ENCODE results near the gene PIEZO1. TPM values are rescaled to one million over a fixed set of nuclear protein-coding genes. Genes with fewer than 3 reads are reported as not detected.

The PIEZO1 gene
- polyA plus RNA-seq, 1 experiment, result 47.0 TPM

DNA sequence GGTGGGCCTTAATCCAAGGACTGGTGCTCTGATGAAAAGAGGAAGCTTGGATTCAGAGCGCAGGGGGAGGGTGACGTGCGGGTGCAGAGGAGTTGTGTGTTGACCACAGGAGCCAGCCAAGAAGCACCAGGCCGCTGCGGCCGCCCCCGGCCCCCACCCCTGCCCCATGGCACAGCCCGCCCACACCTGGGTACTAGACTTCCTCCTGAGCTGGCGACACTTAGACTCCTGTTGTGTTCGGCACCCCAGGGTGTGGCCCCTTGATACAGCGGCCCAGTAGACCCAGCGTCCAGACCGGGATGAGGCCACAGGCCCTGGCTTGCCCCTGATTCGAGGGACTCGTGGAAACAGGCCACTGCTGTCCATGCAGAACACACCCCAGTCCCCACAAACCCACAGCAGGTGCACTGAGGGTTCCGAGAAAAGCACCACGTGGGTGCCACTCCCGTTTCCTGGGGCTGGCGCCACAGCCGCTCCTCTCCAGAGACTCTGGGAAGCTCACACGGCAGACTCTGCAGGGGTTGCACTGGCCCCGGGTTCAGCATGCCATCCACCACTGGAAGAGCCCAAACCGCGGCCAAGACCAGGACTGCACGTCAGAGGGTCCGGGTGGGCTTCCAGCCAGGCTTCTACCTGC is 93.0 kb downstream of the PIEZO1 start:
- Histone ChIP-seq H3K27me3 (ENCODE audit: control insufficient read depth, insufficient read depth, low read length) (peaks cover 28% of the 10 kb centered on the region), H3K27ac (ENCODE audit: low read depth, low read length) (no peak overlapping the region), H3K9me3 (ENCODE audit: control insufficient read depth, insufficient read depth, low read length) (no peaks in the 10 kb centered on the region; the same call in 1 of the 2 replicates), H3K4me3 (ENCODE audit: low read depth, low read length) (no peak overlapping the region)
- no peak for DNase-seq (ENCODE audit: low read depth, low spot score)
- ChIA-PET CTCF (no interaction called here), POLR2A (no interaction called here)
- no peak for TF ChIP-seq CTCF (IDR thresholded peaks at IDR 0.05; ENCODE audit: low read depth, low read length)

DNA sequence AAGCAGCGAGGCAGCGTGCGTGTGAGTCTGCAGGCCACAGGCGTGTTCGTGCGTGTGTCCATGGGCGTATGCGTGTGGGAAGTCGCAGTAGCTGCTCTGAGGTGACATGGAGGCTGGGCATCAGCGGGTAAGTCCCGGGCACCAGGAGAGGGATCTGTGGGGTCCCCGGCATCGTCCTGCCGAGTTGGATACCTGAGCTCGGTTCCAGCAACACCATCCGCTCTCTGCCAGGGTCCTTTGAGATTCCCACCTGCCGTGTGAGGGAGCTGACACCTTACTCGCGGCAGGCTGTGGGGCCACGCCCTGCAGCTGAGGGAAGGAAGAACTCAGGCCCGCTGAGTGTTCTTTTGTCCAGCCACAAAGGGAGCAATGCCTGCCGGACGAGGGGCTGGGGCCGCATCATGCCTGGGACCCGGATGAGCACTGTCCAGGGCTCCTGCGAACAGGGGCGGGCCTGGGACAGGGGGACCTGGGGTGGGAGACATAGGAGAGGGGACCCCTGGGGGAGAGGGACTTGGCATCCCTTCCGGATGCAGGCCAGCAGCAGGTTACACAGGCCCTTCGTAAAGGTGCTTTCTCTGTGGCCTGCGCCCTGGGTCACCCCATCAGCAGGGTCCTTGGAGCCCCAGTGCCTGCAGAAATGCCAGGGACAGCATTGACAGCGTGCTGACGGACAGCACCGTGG is 93.7 kb downstream of the PIEZO1 start:
- POLR2A ChIA-PET, result no interaction called here
- DNase-seq (ENCODE audit: low read depth, low spot score), result no peak

GRCh38 chr16:88690341-88691128 is 94.5 kb downstream of the PIEZO1 start:
- POLR2A ChIA-PET, result no interaction called here
- TF ChIP-seq CTCF (IDR thresholded peaks at IDR 0.05; ENCODE audit: low read depth, low read length), result no peak
- no peak for DNase-seq (ENCODE audit: low read depth, low spot score)
- Histone ChIP-seq H3K27ac (ENCODE audit: low read depth, low read length) (no peak overlapping the region), H3K27me3 (ENCODE audit: control insufficient read depth, insufficient read depth, low read length) (peaks cover 31% of the 10 kb centered on the region), H3K4me3 (ENCODE audit: low read depth, low read length) (no peak overlapping the region), H3K9me3 (ENCODE audit: control insufficient read depth, insufficient read depth, low read length) (no peaks in the 10 kb centered on the region; the same call in 1 of the 2 replicates)
- CTCF ChIA-PET, result no interaction called here

More for the DNA sequence above, 93.7 kb downstream of the PIEZO1 start:
- H3K4me3 ChIP-seq (ENCODE audit: low read depth, low read length), result no peak overlapping the region
- no peak for TF ChIP-seq CTCF (IDR thresholded peaks at IDR 0.05; ENCODE audit: low read depth, low read length)
- no peaks in the 10 kb centered on the region; the same call in 1 of the 2 replicates for H3K9me3 ChIP-seq (ENCODE audit: control insufficient read depth, insufficient read depth, low read length)
- H3K27me3 ChIP-seq (ENCODE audit: control insufficient read depth, insufficient read depth, low read length), result peaks cover 29% of the 10 kb centered on the region
- no peak overlapping the region for H3K27ac ChIP-seq (ENCODE audit: low read depth, low read length)
- CTCF ChIA-PET, result no interaction called here

DNA sequence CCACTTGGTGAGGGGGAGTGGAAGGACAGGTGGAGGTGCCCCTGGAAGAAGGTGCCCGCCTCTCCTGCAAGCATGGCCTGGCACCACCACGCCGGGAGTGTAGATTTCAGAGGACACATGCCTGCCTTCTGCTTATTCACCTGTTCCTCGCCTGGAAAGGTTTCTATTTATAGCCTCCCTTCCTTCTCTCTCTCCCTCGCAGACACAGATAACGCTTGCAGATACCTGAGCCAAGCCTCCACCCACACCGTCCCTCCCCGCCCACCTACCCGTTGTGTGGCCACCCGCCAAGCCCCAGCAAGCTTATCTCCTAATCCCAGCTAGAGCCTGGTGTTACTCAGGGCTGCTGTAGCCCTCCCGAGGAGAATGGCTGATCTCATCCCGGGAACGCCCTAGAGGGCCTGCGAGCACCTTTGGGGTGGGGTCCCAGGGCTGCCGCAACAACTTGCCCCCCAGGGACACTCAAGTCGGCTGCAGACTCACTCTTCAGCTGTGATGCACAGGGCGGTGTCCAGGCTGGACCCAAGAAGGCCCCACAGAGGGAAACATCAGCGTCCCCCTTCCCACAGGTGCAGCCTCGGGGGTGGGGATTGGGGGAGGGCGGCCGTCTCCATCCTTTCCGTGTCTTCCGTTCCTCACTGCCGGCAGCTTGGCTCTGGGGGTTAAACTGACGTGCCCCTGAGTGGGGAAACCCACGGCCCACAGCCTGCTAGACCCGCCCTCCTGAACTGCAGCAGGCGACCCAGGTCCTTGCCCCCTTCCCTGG is 96.8 kb downstream of the PIEZO1 start:
- POLR2A ChIA-PET, result interaction anchor here (0.6 kb wide), 1 partner anchor 27 kb away, joined by 3 read pairs; no protein-coding TSS in a partner anchor
- no peaks in the 10 kb centered on the region; the same call in 1 of the 2 replicates for H3K9me3 ChIP-seq (ENCODE audit: control insufficient read depth, insufficient read depth, low read length)
- CTCF ChIA-PET, result no interaction called here
- TF ChIP-seq CTCF (IDR thresholded peaks at IDR 0.05; ENCODE audit: low read depth, low read length), result no peak
- no peak overlapping the region for H3K4me3 ChIP-seq (ENCODE audit: low read depth, low read length)
- peaks cover 31% of the 10 kb centered on the region for H3K27me3 ChIP-seq (ENCODE audit: control insufficient read depth, insufficient read depth, low read length)
- no peak for DNase-seq (ENCODE audit: low read depth, low spot score)
- H3K27ac ChIP-seq (ENCODE audit: low read depth, low read length), result no peak overlapping the region
